Measurements from ENCODE around the gene SOSTDC1. TPM values are rescaled to one million over a fixed set of nuclear protein-coding genes. Genes with fewer than 3 reads are reported as not detected.
"Not testable (repeated sequence)": the region's sequence is repeated elsewhere in the genome, so short reads cannot be mapped to it uniquely, and the experiment has no call there.

Gene SOSTDC1
- total RNA-seq, 1 donor from 2014 or later = not detected

- no peak for DNase-seq (ENCODE audit: low spot score)
These were observed 3.1 kb downstream of the SOSTDC1 start for GRCh38 chr7:16462431-16462889.

GRCh38 chr7:16460789-16461493, 4.6 kb downstream of the SOSTDC1 start:
- no peak for DNase-seq (ENCODE audit: low spot score)

GRCh38 chr7:16456303-16456702, 9.2 kb downstream of the SOSTDC1 start:
- DNase-seq (ENCODE audit: low spot score) = not testable (repeated sequence)

- no peak for DNase-seq (ENCODE audit: low spot score)
These were observed 9.9 kb downstream of the SOSTDC1 start for GRCh38 chr7:16455591-16455990.

GRCh38 chr7:16450366-16450765, 15.2 kb downstream of the SOSTDC1 start:
- DNase-seq (ENCODE audit: low spot score) = no peak

GRCh38 chr7:16447876-16448275, 17.7 kb downstream of the SOSTDC1 start:
- no peak for DNase-seq (ENCODE audit: low spot score)

GRCh38 chr7:16446508-16446907, 19.0 kb downstream of the SOSTDC1 start:
- DNase-seq (ENCODE audit: low spot score) = no peak

GRCh38 chr7:16443871-16444270, 21.7 kb downstream of the SOSTDC1 start:
- not testable (repeated sequence) for DNase-seq (ENCODE audit: low spot score)

GRCh38 chr7:16438988-16439387, 26.6 kb downstream of the SOSTDC1 start:
- DNase-seq (ENCODE audit: low spot score) = no peak

GRCh38 chr7:16436306-16436705, 29.2 kb downstream of the SOSTDC1 start:
- no peak for DNase-seq (ENCODE audit: low spot score)

- DNase-seq (ENCODE audit: low spot score) = no peak
These were observed 31.9 kb downstream of the SOSTDC1 start for GRCh38 chr7:16433568-16434122.

GRCh38 chr7:16432425-16432731, 33.2 kb downstream of the SOSTDC1 start:
- no peak for DNase-seq (ENCODE audit: low spot score)

- no peak for DNase-seq (ENCODE audit: low spot score)
These were observed 33.7 kb downstream of the SOSTDC1 start for GRCh38 chr7:16431646-16432424.

GRCh38 chr7:16430133-16430532, 35.4 kb downstream of the SOSTDC1 start:
- DNase-seq (ENCODE audit: low spot score) = no peak

- no peak for DNase-seq (ENCODE audit: low spot score)
These were observed 36.9 kb downstream of the SOSTDC1 start for GRCh38 chr7:16428672-16429071.

GRCh38 chr7:16428182-16428581, 37.4 kb downstream of the SOSTDC1 start:
- DNase-seq (ENCODE audit: low spot score) = no peak

GRCh38 chr7:16423761-16424160, 41.8 kb downstream of the SOSTDC1 start:
- no peak for DNase-seq (ENCODE audit: low spot score)

- DNase-seq (ENCODE audit: low spot score) = no peak
These were observed 42.6 kb downstream of the SOSTDC1 start for GRCh38 chr7:16422917-16423316.

- no peak for DNase-seq (ENCODE audit: low spot score)
These were observed 43.5 kb downstream of the SOSTDC1 start for GRCh38 chr7:16422103-16422435.

GRCh38 chr7:16421333-16422102, 44.0 kb downstream of the SOSTDC1 start, which contains the start of gene CRPPA:
Gene CRPPA (minus strand): TSS chr7:16421538. CDS start chr7:16421322, 216 bp downstream.
- DNase-seq (ENCODE audit: low spot score) = peak; percentile 48

GRCh38 chr7:16420649-16421332, 44.7 kb downstream of the SOSTDC1 start:
- DNase-seq (ENCODE audit: low spot score) = peak; percentile 90

- DNase-seq (ENCODE audit: low spot score) = no peak
These were observed 45.2 kb downstream of the SOSTDC1 start for GRCh38 chr7:16420329-16420648.

All from ureter (tissue), 1 donor.